Endothelial cell of umbilical vein (primary cell): ENCODE measurements around the gene ENGASE. TPM values are rescaled to one million over a fixed set of nuclear protein-coding genes. Genes with fewer than 3 reads are reported as not detected.

Experiments
- BruUV-seq: library from RNA; stranded (reverse); fragments of 400-500 nt; replicated peaks from 2 replicates; lab custom pipeline; 2021; lab: Mats Ljungman, UMichigan
- CTCF ChIA-PET: fragments of 300-600, 350-600 bp; sonication (Branson Sonifier 250); formaldehyde crosslinking; loops from one replicate; lab custom pipeline; 2021; ENCODE audit warnings: antibody characterized with exemption, inconsistent platforms; lab: Charles Lee
- POLR2A ChIA-PET: fragments of 300-600, 350-600 bp; sonication (Branson Sonifier 250); formaldehyde crosslinking; loops from one replicate; lab custom pipeline; 2021; ENCODE audit warnings: antibody characterized with exemption, inconsistent platforms; lab: Charles Lee
- DNase-seq: peaks from one replicate; pipeline ENCODE4 v3.0.0-alpha.2; 2011; ENCODE audit warnings: low read depth, low spot score
- FAIRE-seq: peaks from 2 replicates; lab custom pipeline; 2011; peaks lifted over from hg19 to GRCh38; lab: Jason Lieb, UNC
- H2AFZ ChIP-seq: 2 replicates; pipeline ENCODE4 v1.6.0; 2012; ENCODE audit warnings: low read depth, low read length, control low read depth, inconsistent platforms
- H3K27ac ChIP-seq: 2 replicates; pipeline ENCODE4 v1.5.1; 2011; ENCODE audit warnings: low read depth, mild to moderate bottlenecking, control low read depth, low read length, moderate library complexity; ENCODE audit not compliant: insufficient read depth
- H3K27me3 ChIP-seq, 2 experiments: 2 replicates each; pipeline versions ENCODE4 v1.6.0 to v1.6.1; 2011; ENCODE audit warnings: low read length in 2 of 2, mixed read lengths in 1 of 2; ENCODE audit not compliant: control insufficient read depth in 2 of 2, insufficient read depth in 2 of 2
- H3K36me3 ChIP-seq, 2 experiments: 2 replicates in 1 of 2; 3 replicates in 1 of 2; pipeline ENCODE4 v1.5.1; 2011; ENCODE audit warnings: low read length in 2 of 2, mild to moderate bottlenecking in 1 of 2, moderate library complexity in 1 of 2; ENCODE audit not compliant: control insufficient read depth in 2 of 2, insufficient read depth in 2 of 2; ENCODE audit errors: extremely low read depth in 1 of 2
- H3K4me1 ChIP-seq: 3 replicates; pipeline ENCODE4 v1.5.1; 2011; ENCODE audit warnings: mild to moderate bottlenecking, low read length; ENCODE audit not compliant: control insufficient read depth, insufficient read depth; ENCODE audit errors: extremely low read depth
- H3K4me2 ChIP-seq: 2 replicates; pipeline ENCODE4 v1.6.1; 2011; ENCODE audit warnings: low read length, control low read depth, mixed read lengths; ENCODE audit not compliant: insufficient read depth
- H3K4me3 ChIP-seq, 3 experiments: fragments of 200-600 bp in 1 of 3; sonication (generic), shearing (Covaris generic) in 1 of 3; replicated peaks in 1 of 3; 2 replicates each; pipeline ENCODE4 v1.5.1; 2011 to 2016; ENCODE audit warnings: control low read depth in 3 of 3, low read length in 3 of 3, mild to moderate bottlenecking in 2 of 3, inconsistent platforms in 1 of 3, low read depth in 1 of 3, moderate library complexity in 1 of 3; ENCODE audit not compliant: insufficient read depth in 1 of 3
- H3K79me2 ChIP-seq: 2 replicates; pipeline ENCODE4 v1.6.0; 2012; ENCODE audit warnings: low read length, inconsistent platforms; ENCODE audit not compliant: control insufficient read depth, insufficient read depth
- H3K9ac ChIP-seq: replicated peaks from 2 replicates; pipeline ENCODE3; 2011; ENCODE audit warnings: low read length, control low read depth; ENCODE audit not compliant: insufficient read depth; ENCODE audit errors: extremely low read depth
- H3K9me1 ChIP-seq: replicated peaks from 3 replicates; pipeline ENCODE4 v1.6.0; 2011; ENCODE audit warnings: mild to moderate bottlenecking, low read length; ENCODE audit not compliant: control insufficient read depth, insufficient read depth; ENCODE audit errors: extremely low read depth
- H3K9me3 ChIP-seq: replicated peaks from 2 replicates; pipeline ENCODE4 v1.5.1; 2012; ENCODE audit warnings: low read length, inconsistent platforms; ENCODE audit not compliant: control insufficient read depth, insufficient read depth
- H4K20me1 ChIP-seq: replicated peaks from 2 replicates; pipeline ENCODE3; 2011; ENCODE audit warnings: mild to moderate bottlenecking, low read length; ENCODE audit not compliant: control insufficient read depth, insufficient read depth; ENCODE audit errors: extremely low read depth
- EZH2 ChIP-seq: IDR thresholded peaks from 2 replicates; pipeline ENCODE4 v1.6.1; 2012; ENCODE audit warnings: borderline replicate concordance, low read depth, mild to moderate bottlenecking, moderate library complexity, low read length, inconsistent platforms; ENCODE audit not compliant: severe bottlenecking
- FOS ChIP-seq: IDR thresholded peaks from 2 replicates; pipeline ENCODE4 v1.6.1; 2011; ENCODE audit warnings: mild to moderate bottlenecking, low read length, moderate library complexity, borderline replicate concordance; ENCODE audit not compliant: insufficient read depth
- GATA2 ChIP-seq: IDR thresholded peaks from 2 replicates; pipeline ENCODE4 v1.7.0; 2011; ENCODE audit warnings: low read depth, mild to moderate bottlenecking, moderate library complexity, mixed read lengths, low read length; ENCODE audit not compliant: insufficient read length, insufficient read depth
- JUN ChIP-seq: IDR thresholded peaks from 2 replicates; pipeline ENCODE4 v1.6.1; 2011; ENCODE audit warnings: borderline replicate concordance, low read depth; ENCODE audit not compliant: insufficient read length, insufficient read depth
- MYC ChIP-seq: IDR thresholded peaks from one replicate; pipeline ENCODE4 v1.6.1; 2011; ENCODE audit warnings: mild to moderate bottlenecking, low read depth, low read length
- POLR2A ChIP-seq: IDR thresholded peaks from 2 replicates; pipeline ENCODE4 v1.6.1; 2012; ENCODE audit warnings: low read depth, mild to moderate bottlenecking, control low read depth, low read length
- POLR2AphosphoS5 ChIP-seq: IDR thresholded peaks from 2 replicates; pipeline ENCODE4 v1.6.1; 2012; ENCODE audit warnings: low read depth, mild to moderate bottlenecking, control low read depth, low read length, moderate library complexity; ENCODE audit not compliant: insufficient read depth
- dilution Hi-C: fragments of 300-500 bp; cut with MboI; formaldehyde crosslinking; loops from one replicate; pipeline ENCODE4 v1.15.0; 2019; ENCODE audit warnings: low sequenced_read_pairs; ENCODE audit not compliant: extremely low pct_ligation_motif_present
- intact Hi-C: fragments of 100-400 bp; cut with micrococcal nuclease; formaldehyde crosslinking; loops from one replicate; pipeline ENCODE4 v1.10.0; 2022
- polyA plus RNA-seq, 4 experiments: library from polyadenylated mRNA; depleted of rRNA in 3 of 4; stranded (reverse) in 3 of 4; unstranded in 1 of 4; fragments of >200 nt; gene quantifications; 2 replicates each; pipeline versions ENCODE4 v1.2.1 to v1.2.3, GENCODE V29; 2011 to 2012; ENCODE audit warnings: missing spikeins in 1 of 4
- total RNA-seq: library from RNA; stranded (reverse); gene quantifications from 2 replicates; pipeline ENCODE4 v1.2.3, GENCODE V29; 2021
- TF ChIP-seq, protein P1 (sequence below): IDR thresholded peaks from 2 replicates; pipeline ENCODE4 v1.6.1; 2011; ENCODE audit not compliant: insufficient read depth, insufficient read length
- TF ChIP-seq, protein P2 (sequence below), 2 donors: IDR thresholded peaks; 1 replicate in 1 of 2; 2 replicates in 1 of 2; pipeline ENCODE4 v1.5.1; 2011; ENCODE audit warnings: low read length in 2 of 2, mild to moderate bottlenecking in 2 of 2, moderate library complexity in 2 of 2, control low read depth in 1 of 2, inconsistent platforms in 1 of 2, low read depth in 1 of 2; ENCODE audit not compliant: insufficient read depth in 1 of 2; ENCODE audit errors: extremely low read depth in 1 of 2

Gene ENGASE
- total and polyA plus RNA-seq, 2 donors (not counting 3 experiments of a cell fraction or from before 2014, with no cell fraction given): 13.7 to 20.8 TPM

DNA sequence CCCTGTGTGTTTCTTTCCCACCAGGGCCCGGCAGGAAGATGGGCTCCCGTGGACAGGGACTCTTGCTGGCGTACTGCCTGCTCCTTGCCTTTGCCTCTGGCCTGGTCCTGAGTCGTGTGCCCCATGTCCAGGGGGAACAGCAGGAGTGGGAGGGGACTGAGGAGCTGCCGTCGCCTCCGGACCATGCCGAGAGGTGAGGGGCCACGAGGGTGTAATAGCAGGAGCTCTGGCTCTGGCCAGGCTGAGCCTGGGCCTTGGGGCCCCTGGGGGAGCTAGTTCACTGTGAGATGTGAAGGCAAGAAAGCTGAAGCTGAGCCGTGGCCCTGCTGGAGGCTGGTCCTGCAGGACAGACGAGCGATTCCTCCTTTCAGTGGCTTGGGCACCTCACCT lies 30.7 kb upstream of the ENGASE start:
- H3K9me3 ChIP-seq: no peaks in the 10 kb centered on the region
- dilution Hi-C loops (no loop called here), intact Hi-C loops (loop anchor here (2.0 kb wide), 1 partner anchor 57 kb away; no protein-coding TSS in a partner anchor)
- H3K27me3 ChIP-seq: no peaks in the 10 kb centered on the region
- H3K27ac ChIP-seq: no peak overlapping the region
- no peak overlapping the region for H2AFZ ChIP-seq
- FAIRE-seq: no peak
- ChIA-PET CTCF (interaction anchor here (0.7 to 3.3 kb wide), 12 partner anchors 7 to 349 kb away, joined by 3 to 109 read pairs (median 6); no protein-coding TSS in a partner anchor), POLR2A (no interaction called here)
- TF ChIP-seq FOS (no peak), POLR2A (no peak), MYC (no peak), GATA2 (no peak), JUN (no peak), POLR2AphosphoS5 (no peak), EZH2 (no peak)
- TF ChIP-seq, protein P1, sequence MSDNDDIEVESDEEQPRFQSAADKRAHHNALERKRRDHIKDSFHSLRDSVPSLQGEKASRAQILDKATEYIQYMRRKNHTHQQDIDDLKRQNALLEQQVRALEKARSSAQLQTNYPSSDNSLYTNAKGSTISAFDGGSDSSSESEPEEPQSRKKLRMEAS: no peak
- TF ChIP-seq, protein P2, sequence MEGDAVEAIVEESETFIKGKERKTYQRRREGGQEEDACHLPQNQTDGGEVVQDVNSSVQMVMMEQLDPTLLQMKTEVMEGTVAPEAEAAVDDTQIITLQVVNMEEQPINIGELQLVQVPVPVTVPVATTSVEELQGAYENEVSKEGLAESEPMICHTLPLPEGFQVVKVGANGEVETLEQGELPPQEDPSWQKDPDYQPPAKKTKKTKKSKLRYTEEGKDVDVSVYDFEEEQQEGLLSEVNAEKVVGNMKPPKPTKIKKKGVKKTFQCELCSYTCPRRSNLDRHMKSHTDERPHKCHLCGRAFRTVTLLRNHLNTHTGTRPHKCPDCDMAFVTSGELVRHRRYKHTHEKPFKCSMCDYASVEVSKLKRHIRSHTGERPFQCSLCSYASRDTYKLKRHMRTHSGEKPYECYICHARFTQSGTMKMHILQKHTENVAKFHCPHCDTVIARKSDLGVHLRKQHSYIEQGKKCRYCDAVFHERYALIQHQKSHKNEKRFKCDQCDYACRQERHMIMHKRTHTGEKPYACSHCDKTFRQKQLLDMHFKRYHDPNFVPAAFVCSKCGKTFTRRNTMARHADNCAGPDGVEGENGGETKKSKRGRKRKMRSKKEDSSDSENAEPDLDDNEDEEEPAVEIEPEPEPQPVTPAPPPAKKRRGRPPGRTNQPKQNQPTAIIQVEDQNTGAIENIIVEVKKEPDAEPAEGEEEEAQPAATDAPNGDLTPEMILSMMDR (IDR thresholded peaks at IDR 0.05; ENCODE audit: extremely low read depth in 1 of 2, insufficient read depth in 1 of 2, low read depth in 1 of 2, low read length in 2 of 2): no peak
- H3K4me2 ChIP-seq: no peak overlapping the region
- H3K36me3 ChIP-seq: no peaks in the 10 kb centered on the region
- H3K9ac ChIP-seq: no peak overlapping the region
- H3K4me3 ChIP-seq: no peak overlapping the region
- BruUV-seq: no TSS peak
- H4K20me1 ChIP-seq: no peaks in the 10 kb centered on the region
- no peaks in the 10 kb centered on the region for H3K4me1 ChIP-seq
- H3K9me1 ChIP-seq: no peaks in the 10 kb centered on the region
- DNase-seq: no peak
- no peaks in the 10 kb centered on the region for H3K79me2 ChIP-seq
